HCT116 (cell line): ENCODE results near the gene CNOT2. TPM values are rescaled to one million over a fixed set of nuclear protein-coding genes. Genes with fewer than 3 reads are reported as not detected.

Source experiments
- ATAC-seq: fragments of 200-7000 bp; cut with Tn5 transposase; 2 replicates; pipeline ENCODE4 v1.9.1; 2020; ENCODE audit warnings: mild to moderate bottlenecking, moderate library complexity
- BruUV-seq: library from RNA; stranded (reverse); fragments of 400-500 nt; replicated peaks from 2 replicates; lab custom pipeline; 2021; lab: Mats Ljungman, UMichigan
- CTCF ChIA-PET: fragments of 300-600 bp; sonication (Branson Sonifier 250); formaldehyde crosslinking; loops from one replicate; lab custom pipeline; 2021; ENCODE audit warnings: antibody characterized with exemption; lab: Charles Lee
- POLR2A ChIA-PET: fragments of 300-600, 350-600 bp; sonication (Branson Sonifier 250); formaldehyde crosslinking; loops from one replicate; lab custom pipeline; 2021; ENCODE audit warnings: antibody characterized with exemption; lab: Charles Lee
- RAD21 ChIA-PET, 2 experiments: fragments of 300-600 bp; sonication (Branson Sonifier 250); formaldehyde crosslinking; loops; one replicate each; lab custom pipeline; 2023; ENCODE audit warnings: low total read pairs in 2 of 2; ENCODE audit not compliant: uncharacterized antibody in 2 of 2, unreplicated experiment in 2 of 2, low non-redundant PET in 1 of 2; lab: Charles Lee
- DNase-seq: peaks from one replicate; pipeline ENCODE4 v3.0.0-alpha.2; 2010; ENCODE audit warnings: low read depth, low spot score
- H2AFZ ChIP-seq: fragments of 200-600 bp; shearing (Covaris generic), sonication (generic); 2 replicates; pipeline ENCODE4 v1.6.1; 2017; ENCODE audit warnings: low read depth, mixed run types, mixed read lengths, antibody characterized with exemption, low read length; ENCODE audit not compliant: poor library complexity, severe bottlenecking
- H3K27ac ChIP-seq: 2 replicates; pipeline ENCODE4 v1.5.1; 2012; ENCODE audit warnings: low read depth, low read length
- H3K27me3 ChIP-seq: fragments of 200-600 bp; sonication (generic); 2 replicates; pipeline ENCODE4 v1.6.1; 2016; ENCODE audit warnings: mixed run types, low read length, mixed read lengths; ENCODE audit not compliant: insufficient read depth
- H3K36me3 ChIP-seq, 2 experiments: fragments of 200-500 bp in 1 of 2; fragments of 200-600 bp in 1 of 2; sonication (Bioruptor generic) in 1 of 2; sonication (generic) in 1 of 2; 2 replicates each; pipeline versions ENCODE4 v1.5.1 to v1.6.1; 2014 to 2016; ENCODE audit warnings: low read length in 2 of 2, inconsistent platforms in 1 of 2, mixed read lengths in 1 of 2, mixed run types in 1 of 2; ENCODE audit not compliant: insufficient read depth in 2 of 2, control insufficient read depth in 1 of 2
- H3K4me1 ChIP-seq, 2 experiments: fragments of 200-600 bp in 1 of 2; sonication (generic) in 1 of 2; 2 replicates each; pipeline versions ENCODE4 v1.5.1 to v1.6.1; 2012 to 2017; ENCODE audit warnings: low read length in 2 of 2, inconsistent platforms in 1 of 2, mild to moderate bottlenecking in 1 of 2, mixed read lengths in 1 of 2, mixed run types in 1 of 2, moderate library complexity in 1 of 2; ENCODE audit not compliant: insufficient read depth in 2 of 2, control insufficient read depth in 1 of 2
- H3K4me2 ChIP-seq: fragments of 200-600 bp; sonication (generic); 2 replicates; pipeline ENCODE4 v1.6.1; 2017; ENCODE audit warnings: mixed run types, low read length, mixed read lengths
- H3K4me3 ChIP-seq, 2 experiments: fragments of 200-600 bp in 1 of 2; sonication (generic) in 1 of 2; replicated peaks in 1 of 2; 2 replicates each; pipeline ENCODE4 v1.5.1; 2011 to 2016; ENCODE audit warnings: low read length in 2 of 2, control low read depth in 1 of 2, low read depth in 1 of 2, mild to moderate bottlenecking in 1 of 2, mixed read lengths in 1 of 2, mixed run types in 1 of 2
- H3K79me2 ChIP-seq: fragments of 200-600 bp; sonication (generic); 2 replicates; pipeline ENCODE4 v1.6.1; 2017; ENCODE audit warnings: mild to moderate bottlenecking, mixed run types, low read length, moderate library complexity, mixed read lengths; ENCODE audit not compliant: insufficient read depth
- H3K9ac ChIP-seq: fragments of 200-600 bp; sonication (generic); 2 replicates; pipeline ENCODE4 v1.6.1; 2016; ENCODE audit warnings: low read length, mixed read lengths
- H3K9me2 ChIP-seq: fragments of 200-600 bp; sonication (generic), shearing (Covaris generic); 2 replicates; pipeline ENCODE4 v1.6.1; 2017; ENCODE audit warnings: mixed run types, mild to moderate bottlenecking, moderate library complexity; ENCODE audit not compliant: insufficient read depth
- H3K9me3 ChIP-seq, 2 experiments: fragments of 200-500 bp in 1 of 2; fragments of 200-600 bp in 1 of 2; sonication (Bioruptor generic) in 1 of 2; sonication (generic) in 1 of 2; 2 replicates each; pipeline ENCODE4 v1.6.1; 2014 to 2017; ENCODE audit warnings: low read length in 2 of 2, mixed read lengths in 2 of 2, inconsistent platforms in 1 of 2, low read depth in 1 of 2, mild to moderate bottlenecking in 1 of 2, mixed run types in 1 of 2, moderate library complexity in 1 of 2; ENCODE audit not compliant: control insufficient read depth in 1 of 2, insufficient read depth in 1 of 2
- H4K20me1 ChIP-seq: fragments of 200-600 bp; sonication (generic), shearing (Covaris generic); 2 replicates; pipeline ENCODE4 v1.6.1; 2017; ENCODE audit warnings: mixed run types, mild to moderate bottlenecking, moderate library complexity; ENCODE audit not compliant: insufficient read depth
- CBX3 ChIP-seq: IDR thresholded peaks from 2 replicates; pipeline ENCODE4 v1.6.1; 2012; ENCODE audit warnings: low read depth
- CTCF ChIP-seq, 3 experiments: fragments of 200-600 bp in 1 of 3; sonication (generic) in 1 of 3; IDR thresholded peaks in 2 of 3; conservative IDR thresholded peaks in 1 of 3; 2 replicates each; pipeline ENCODE4 v1.5.1; 2012 to 2017; ENCODE audit warnings: low read depth in 2 of 3, low read length in 2 of 3, antibody characterized with exemption in 1 of 3, borderline replicate concordance in 1 of 3, control low read depth in 1 of 3, mild to moderate bottlenecking in 1 of 3, mixed read lengths in 1 of 3, mixed run types in 1 of 3, moderate library complexity in 1 of 3; ENCODE audit not compliant: insufficient read depth in 1 of 3
- EZH2 ChIP-seq: fragments of 200-600 bp; sonication (generic); IDR thresholded peaks from 2 replicates; pipeline ENCODE4 v1.6.1; 2017; ENCODE audit warnings: antibody characterized with exemption, mixed run types
- EZH2phosphoT487 ChIP-seq: fragments of 200-600 bp; IDR thresholded peaks from 2 replicates; pipeline ENCODE4 v1.6.1; 2018; ENCODE audit warnings: antibody characterized with exemption, borderline replicate concordance
- JUND ChIP-seq: IDR thresholded peaks from 2 replicates; pipeline ENCODE4 v1.6.1; 2012
- POLR2A ChIP-seq: IDR thresholded peaks from 2 replicates; pipeline ENCODE4 v1.7.0; 2011; ENCODE audit warnings: borderline replicate concordance; ENCODE audit not compliant: insufficient read depth, insufficient read length; ENCODE audit errors: extremely low read depth
- POLR2AphosphoS5 ChIP-seq: IDR thresholded peaks from 2 replicates; pipeline ENCODE4 v1.6.1; 2011; ENCODE audit warnings: mild to moderate bottlenecking, low read depth, low read length, moderate library complexity
- SIN3A ChIP-seq: IDR thresholded peaks from 2 replicates; pipeline ENCODE4 v1.6.1; 2012; ENCODE audit warnings: low read depth
- SP1 ChIP-seq: IDR thresholded peaks from 2 replicates; pipeline ENCODE4 v1.6.1; 2012; ENCODE audit warnings: low read depth
- ZNF274 ChIP-seq: fragments of 200-500 bp; sonication (Bioruptor generic); IDR thresholded peaks from 2 replicates; pipeline ENCODE4 v1.6.1; 2014; ENCODE audit warnings: mild to moderate bottlenecking, low read depth, low read length, inconsistent platforms
- intact Hi-C: fragments of 100-400 bp; cut with micrococcal nuclease; formaldehyde crosslinking; loops from 2 replicates; pipeline ENCODE4 v1.10.0; 2022
- total RNA-seq: library from RNA; stranded (reverse); gene quantifications from one replicate; pipeline ENCODE4 v1.2.1, GENCODE V29; 2021; ENCODE audit not compliant: unreplicated experiment
- TF ChIP-seq, protein P1 (sequence below): IDR thresholded peaks from 2 replicates; pipeline ENCODE4 v1.6.1; 2012; ENCODE audit warnings: low read depth

Gene CNOT2
- total RNA-seq, 1 experiment from 2014 or later = 58.7 TPM

- H4K20me1 ChIP-seq = peaks cover 17% of the 10 kb centered on the region; the same call in 1 of the 2 replicates
- no peaks in the 10 kb centered on the region for H3K9me3 ChIP-seq
- DNase-seq = no peak
- TF ChIP-seq SIN3A (no peak), ZNF274 (no peak), CBX3 (no peak), EZH2phosphoT487 (no peak), EZH2 (no peak), POLR2A (no peak), SP1 (no peak), CTCF (IDR thresholded peaks at IDR 0.05 in 2 of 3, conservative IDR thresholded peaks at IDR 0.05 in 1 of 3; ENCODE audit: borderline replicate concordance in 1 of 3, insufficient read depth in 1 of 3, low read depth in 2 of 3, low read length in 2 of 3) (no peak), POLR2AphosphoS5 (no peak), JUND (no peak)
- TF ChIP-seq, protein P1, sequence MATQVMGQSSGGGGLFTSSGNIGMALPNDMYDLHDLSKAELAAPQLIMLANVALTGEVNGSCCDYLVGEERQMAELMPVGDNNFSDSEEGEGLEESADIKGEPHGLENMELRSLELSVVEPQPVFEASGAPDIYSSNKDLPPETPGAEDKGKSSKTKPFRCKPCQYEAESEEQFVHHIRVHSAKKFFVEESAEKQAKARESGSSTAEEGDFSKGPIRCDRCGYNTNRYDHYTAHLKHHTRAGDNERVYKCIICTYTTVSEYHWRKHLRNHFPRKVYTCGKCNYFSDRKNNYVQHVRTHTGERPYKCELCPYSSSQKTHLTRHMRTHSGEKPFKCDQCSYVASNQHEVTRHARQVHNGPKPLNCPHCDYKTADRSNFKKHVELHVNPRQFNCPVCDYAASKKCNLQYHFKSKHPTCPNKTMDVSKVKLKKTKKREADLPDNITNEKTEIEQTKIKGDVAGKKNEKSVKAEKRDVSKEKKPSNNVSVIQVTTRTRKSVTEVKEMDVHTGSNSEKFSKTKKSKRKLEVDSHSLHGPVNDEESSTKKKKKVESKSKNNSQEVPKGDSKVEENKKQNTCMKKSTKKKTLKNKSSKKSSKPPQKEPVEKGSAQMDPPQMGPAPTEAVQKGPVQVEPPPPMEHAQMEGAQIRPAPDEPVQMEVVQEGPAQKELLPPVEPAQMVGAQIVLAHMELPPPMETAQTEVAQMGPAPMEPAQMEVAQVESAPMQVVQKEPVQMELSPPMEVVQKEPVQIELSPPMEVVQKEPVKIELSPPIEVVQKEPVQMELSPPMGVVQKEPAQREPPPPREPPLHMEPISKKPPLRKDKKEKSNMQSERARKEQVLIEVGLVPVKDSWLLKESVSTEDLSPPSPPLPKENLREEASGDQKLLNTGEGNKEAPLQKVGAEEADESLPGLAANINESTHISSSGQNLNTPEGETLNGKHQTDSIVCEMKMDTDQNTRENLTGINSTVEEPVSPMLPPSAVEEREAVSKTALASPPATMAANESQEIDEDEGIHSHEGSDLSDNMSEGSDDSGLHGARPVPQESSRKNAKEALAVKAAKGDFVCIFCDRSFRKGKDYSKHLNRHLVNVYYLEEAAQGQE = no peak
- BruUV-seq = no TSS peak
- no peaks in the 10 kb centered on the region for H3K36me3 ChIP-seq
- H3K9me2 ChIP-seq = no peaks in the 10 kb centered on the region
- H3K27ac ChIP-seq = no peak overlapping the region
- ChIA-PET POLR2A (no interaction called here), RAD21 (no interaction called here), CTCF (no interaction called here)
- no peaks in the 10 kb centered on the region for H3K4me1 ChIP-seq
- no peaks in the 10 kb centered on the region for H3K27me3 ChIP-seq
- H3K4me3 ChIP-seq = no peak overlapping the region
- ATAC-seq = no peak
- H3K9ac ChIP-seq = no peak overlapping the region
- H2AFZ ChIP-seq = no peak overlapping the region
- H3K4me2 ChIP-seq = no peak overlapping the region
- intact Hi-C loops = no loop called here
- peaks cover 97% of the 10 kb centered on the region for H3K79me2 ChIP-seq
Observed at GRCh38 chr12:70251661-70252060, 8.4 kb downstream of the CNOT2 start.
